HepG2 (cell line): Measurements from ENCODE around the gene EMILIN1. TPM values are rescaled to one million over a fixed set of nuclear protein-coding genes. Genes with fewer than 3 reads are reported as not detected.

Source experiments
- ADNP ChIP-seq: sonication (generic); formaldehyde crosslinking; IDR thresholded peaks from 2 replicates; pipeline ENCODE4 v1.4.0; 2020; ENCODE audit warnings: missing genetic modification reagents
- CREB1 ChIP-seq, 2 experiments: fragments of 450-650 bp in 1 of 2; IDR thresholded peaks; 2 replicates each; pipeline ENCODE4 v1.6.1; 2016 to 2017; ENCODE audit warnings: control low read depth in 1 of 2, mild to moderate bottlenecking in 1 of 2, missing compliant biosample characterization in 1 of 2, missing genetic modification characterization in 1 of 2
- DRAP1 ChIP-seq: IDR thresholded peaks from 2 replicates; pipeline ENCODE4 v1.6.1; 2016; ENCODE audit warnings: missing genetic modification reagents, missing compliant biosample characterization
- GATAD2A ChIP-seq: IDR thresholded peaks from 2 replicates; pipeline ENCODE4 v1.6.1; 2016
- GZF1 ChIP-seq: sonication (generic); formaldehyde crosslinking; IDR thresholded peaks from 2 replicates; pipeline ENCODE4 v1.5.1; 2020; ENCODE audit warnings: mild to moderate bottlenecking, missing genetic modification reagents
- HIC2 ChIP-seq: sonication (generic); formaldehyde crosslinking; IDR thresholded peaks from 2 replicates; pipeline ENCODE4 v1.9.0; 2022; ENCODE audit warnings: low read depth, missing genetic modification reagents
- HNRNPLL ChIP-seq: fragments of 200-400 bp; formaldehyde crosslinking; IDR thresholded peaks from 2 replicates; pipeline ENCODE4 v1.6.1; 2017; ENCODE audit warnings: mild to moderate bottlenecking, low read depth, low read length; ENCODE audit not compliant: poor library complexity, severe bottlenecking
- JDP2 ChIP-seq: sonication (generic); formaldehyde crosslinking; IDR thresholded peaks from 2 replicates; pipeline ENCODE4 v1.8.1; 2022; ENCODE audit warnings: missing genetic modification reagents, borderline replicate concordance
- NFE2L2 ChIP-seq: fragments of 150-350 bp; IDR thresholded peaks from 2 replicates; pipeline ENCODE4 v1.6.1; 2014; ENCODE audit warnings: low read length
- RAD51 ChIP-seq: fragments of 450-650 bp; IDR thresholded peaks from 2 replicates; pipeline ENCODE4 v1.6.1; 2016; ENCODE audit warnings: borderline replicate concordance
- STAG1 ChIP-seq: sonication (generic); formaldehyde crosslinking; IDR thresholded peaks from 2 replicates; pipeline ENCODE4 v1.4.0; 2020; ENCODE audit warnings: missing genetic modification reagents
- ZNF12 ChIP-seq: sonication (generic); formaldehyde crosslinking; IDR thresholded peaks from 2 replicates; pipeline ENCODE4 v1.5.0; 2020; ENCODE audit warnings: missing genetic modification reagents
- ZNF20 ChIP-seq: sonication (generic); formaldehyde crosslinking; IDR thresholded peaks from 2 replicates; pipeline ENCODE4 v1.4.0; 2020; ENCODE audit warnings: mild to moderate bottlenecking, moderate library complexity, missing genetic modification reagents
- ZNF225 ChIP-seq: sonication (generic); formaldehyde crosslinking; IDR thresholded peaks from 2 replicates; pipeline ENCODE4 v1.4.0; 2020; ENCODE audit warnings: mild to moderate bottlenecking, missing genetic modification reagents
- ZNF382 ChIP-seq: sonication (generic); formaldehyde crosslinking; IDR thresholded peaks from 2 replicates; pipeline ENCODE4 v1.5.0; 2020; ENCODE audit warnings: missing genetic modification reagents, mild to moderate bottlenecking, borderline replicate concordance
- ZNF44 ChIP-seq: sonication (generic); formaldehyde crosslinking; IDR thresholded peaks from 2 replicates; pipeline ENCODE4 v1.5.1; 2020; ENCODE audit warnings: mild to moderate bottlenecking, missing genetic modification reagents
- ZNF816 ChIP-seq: sonication (generic); formaldehyde crosslinking; IDR thresholded peaks from 2 replicates; pipeline ENCODE4 v1.8.0; 2022; ENCODE audit warnings: missing genetic modification reagents, mild to moderate bottlenecking, borderline replicate concordance
- polyA plus RNA-seq, 8 experiments: library from polyadenylated mRNA; depleted of rRNA in 3 of 8; stranded (reverse) in 7 of 8; unstranded in 1 of 8; fragments of >200 nt; fragmentation: Illumina TruSeq in 4 of 8; extraction: Trizol in 4 of 8; gene quantifications; 2 replicates each; pipeline versions ENCODE4 v1.2.1 to v1.2.3, GENCODE V29; 2011 to 2016; ENCODE audit warnings: low read depth in 4 of 8, missing spikeins in 1 of 8, mixed read lengths in 1 of 8; ENCODE audit not compliant: insufficient read depth in 1 of 8
- total RNA-seq, 5 experiments: library from RNA; depleted of rRNA; stranded (reverse); fragments of >200 nt; fragmentation: Illumina TruSeq; extraction: Trizol; gene quantifications; 2 replicates each; pipeline ENCODE4 v1.2.3, GENCODE V29; 2016; ENCODE audit warnings: low read depth in 1 of 5
- TF ChIP-seq, protein P1 (sequence below), 2 experiments: fragments of 450-650 bp in 1 of 2; sonication (generic) in 1 of 2; formaldehyde crosslinking in 1 of 2; IDR thresholded peaks; 2 replicates each; pipeline versions ENCODE4 v1.6.1 to v1.8.0; 2016 to 2022; ENCODE audit warnings: antibody characterized with exemption in 1 of 2, mild to moderate bottlenecking in 1 of 2, missing genetic modification reagents in 1 of 2

EMILIN1 gene
- total and polyA plus RNA-seq, 2 of the 13 experiments (the other 11 are each of a cell fraction or from before 2014, with no cell fraction given): 8.1 to 9.7 TPM

DNA sequence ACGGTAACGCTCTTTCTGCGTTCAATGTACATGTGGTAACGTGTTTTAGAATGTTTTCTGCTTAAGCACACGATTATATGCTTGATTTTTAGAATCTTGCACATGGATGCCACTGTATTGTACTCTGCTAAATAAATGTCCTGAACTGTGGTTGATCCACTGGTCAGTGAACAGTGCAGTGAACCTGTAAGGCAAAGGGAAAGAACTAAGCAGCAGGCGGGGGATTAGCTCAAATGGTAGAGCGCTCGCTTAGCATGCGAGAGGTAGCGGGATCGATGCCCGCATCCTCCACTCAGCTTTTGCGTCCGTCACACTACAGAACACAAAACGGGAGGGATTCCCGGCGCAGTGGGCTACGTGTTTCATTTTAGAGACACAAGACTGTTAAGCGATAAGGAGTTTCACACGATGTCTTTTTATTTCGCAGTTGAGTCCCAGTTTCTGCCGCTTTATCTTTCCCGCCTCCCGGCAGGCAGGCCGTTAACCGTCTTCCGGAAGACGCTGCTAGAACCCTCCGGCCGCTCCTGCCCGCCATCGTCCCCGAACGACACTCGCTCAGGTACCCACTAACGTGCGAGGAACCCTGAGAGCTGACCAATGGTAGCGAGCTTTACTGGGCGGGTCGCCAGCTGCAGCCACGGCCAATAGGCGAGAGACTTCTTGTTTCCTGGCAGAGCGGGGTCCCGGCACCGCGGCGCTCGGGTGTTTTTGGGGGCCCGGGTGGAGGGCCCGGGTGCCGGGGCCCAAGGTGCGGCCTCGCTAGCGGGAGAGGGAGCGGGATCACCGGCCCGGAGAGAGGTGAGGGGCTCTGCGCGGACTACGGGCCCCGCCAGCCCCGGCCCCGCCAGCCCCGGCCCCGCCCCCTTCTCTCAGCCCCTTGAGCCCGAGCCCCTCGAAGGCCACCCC is 27.2 kb upstream of the EMILIN1 start, which contains the start of gene AGBL5 (continued):
- TF ChIP-seq NFE2L2: no peak
- no peak for TF ChIP-seq ZNF382 (CRISPR knock-in tag)
- peak; percentile 31 for TF ChIP-seq STAG1
- TF ChIP-seq GATAD2A (CRISPR knock-in tag): peak; percentile 62
- TF ChIP-seq RAD51: no peak
- 0 out of 2 replicates have a peak, but pooled peaks have one; percentile 20 for TF ChIP-seq CREB1 (IDR thresholded peaks at IDR 0.05)
- no peak; the same call in none of the 2 replicates for TF ChIP-seq CREB1 (CRISPR knock-in tag; IDR thresholded peaks at IDR 0.05)
- TF ChIP-seq ZNF20 (CRISPR knock-in tag): no peak
- peak; percentile 75; the same call in 1 of the 2 replicates for TF ChIP-seq GZF1 (CRISPR knock-in tag)
- peak; percentile 60; the same call in 1 of the 2 replicates for TF ChIP-seq HIC2 (CRISPR knock-in tag)
- TF ChIP-seq ZNF12 (CRISPR knock-in tag): peak; percentile 37; the same call in 1 of the 2 replicates
- TF ChIP-seq, protein P1, sequence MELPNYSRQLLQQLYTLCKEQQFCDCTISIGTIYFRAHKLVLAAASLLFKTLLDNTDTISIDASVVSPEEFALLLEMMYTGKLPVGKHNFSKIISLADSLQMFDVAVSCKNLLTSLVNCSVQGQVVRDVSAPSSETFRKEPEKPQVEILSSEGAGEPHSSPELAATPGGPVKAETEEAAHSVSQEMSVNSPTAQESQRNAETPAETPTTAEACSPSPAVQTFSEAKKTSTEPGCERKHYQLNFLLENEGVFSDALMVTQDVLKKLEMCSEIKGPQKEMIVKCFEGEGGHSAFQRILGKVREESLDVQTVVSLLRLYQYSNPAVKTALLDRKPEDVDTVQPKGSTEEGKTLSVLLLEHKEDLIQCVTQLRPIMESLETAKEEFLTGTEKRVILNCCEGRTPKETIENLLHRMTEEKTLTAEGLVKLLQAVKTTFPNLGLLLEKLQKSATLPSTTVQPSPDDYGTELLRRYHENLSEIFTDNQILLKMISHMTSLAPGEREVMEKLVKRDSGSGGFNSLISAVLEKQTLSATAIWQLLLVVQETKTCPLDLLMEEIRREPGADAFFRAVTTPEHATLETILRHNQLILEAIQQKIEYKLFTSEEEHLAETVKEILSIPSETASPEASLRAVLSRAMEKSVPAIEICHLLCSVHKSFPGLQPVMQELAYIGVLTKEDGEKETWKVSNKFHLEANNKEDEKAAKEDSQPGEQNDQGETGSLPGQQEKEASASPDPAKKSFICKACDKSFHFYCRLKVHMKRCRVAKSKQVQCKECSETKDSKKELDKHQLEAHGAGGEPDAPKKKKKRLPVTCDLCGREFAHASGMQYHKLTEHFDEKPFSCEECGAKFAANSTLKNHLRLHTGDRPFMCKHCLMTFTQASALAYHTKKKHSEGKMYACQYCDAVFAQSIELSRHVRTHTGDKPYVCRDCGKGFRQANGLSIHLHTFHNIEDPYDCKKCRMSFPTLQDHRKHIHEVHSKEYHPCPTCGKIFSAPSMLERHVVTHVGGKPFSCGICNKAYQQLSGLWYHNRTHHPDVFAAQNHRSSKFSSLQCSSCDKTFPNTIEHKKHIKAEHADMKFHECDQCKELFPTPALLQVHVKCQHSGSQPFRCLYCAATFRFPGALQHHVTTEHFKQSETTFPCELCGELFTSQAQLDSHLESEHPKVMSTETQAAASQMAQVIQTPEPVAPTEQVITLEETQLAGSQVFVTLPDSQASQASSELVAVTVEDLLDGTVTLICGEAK (IDR thresholded peaks at IDR 0.05): 0 out of 2 replicates have a peak, but pooled peaks have one; percentile 28
- TF ChIP-seq, protein P1 (CRISPR knock-in tag; IDR thresholded peaks at IDR 0.05): peak; percentile 86
- TF ChIP-seq JDP2 (CRISPR knock-in tag): no peak; the same call in 1 of the 2 replicates
- TF ChIP-seq ADNP (CRISPR knock-in tag): no peak
- TF ChIP-seq HNRNPLL: peak; percentile 50
- TF ChIP-seq ZNF816 (CRISPR knock-in tag): peak; percentile 84
- TF ChIP-seq DRAP1 (CRISPR knock-in tag): peak; percentile 67
- TF ChIP-seq ZNF225: no peak
- TF ChIP-seq ZNF44: peak; percentile 93; the same call in 1 of the 2 replicates
